A172 (cell line): ENCODE data around the gene MED13. TPM values are rescaled to one million over a fixed set of nuclear protein-coding genes. Genes with fewer than 3 reads are reported as not detected.

Experiments
- DNase-seq: peaks from one replicate; pipeline ENCODE4 v3.0.0-alpha.2; 2015; ENCODE audit warnings: low spot score
- total RNA-seq: library from RNA; depleted of rRNA; stranded (reverse); fragments of >200 nt; shearing (Covaris generic); gene quantifications from 2 replicates; pipeline ENCODE4 v1.2.3, GENCODE V29; 2014; rRNA removed

MED13 gene
- total RNA-seq, result 31.7 and 34.9 TPM in 2 replicates

GRCh38 chr17:62064791-62065563, at the start of gene MED13:
MED13 (minus strand) TSS chr17:62065278; CDS start chr17:62065205, 73 bp downstream.
- DNase-seq, result peak; percentile 21

GRCh38 chr17:62112229-62112628, 47.2 kb upstream of the MED13 start:
- DNase-seq, result no peak

- DNase-seq, result peak; percentile 34
Measured at GRCh38 chr17:62111562-62112171, 46.6 kb upstream of the MED13 start.

- DNase-seq, result peak; percentile 11
Measured at GRCh38 chr17:62110923-62111484, 45.9 kb upstream of the MED13 start.

GRCh38 chr17:62109924-62110323, 44.8 kb upstream of the MED13 start:
- no peak for DNase-seq

GRCh38 chr17:62109378-62109902, 44.4 kb upstream of the MED13 start:
- peak; percentile 89 for DNase-seq

GRCh38 chr17:62105861-62106260, 40.8 kb upstream of the MED13 start:
- DNase-seq, result no peak

GRCh38 chr17:62105357-62105756, 40.3 kb upstream of the MED13 start:
- DNase-seq, result no peak

- no peak for DNase-seq
Measured at GRCh38 chr17:62101515-62101914, 36.4 kb upstream of the MED13 start.

GRCh38 chr17:62101090-62101489, 36.0 kb upstream of the MED13 start:
- no peak for DNase-seq

GRCh38 chr17:62100055-62100454, 35.0 kb upstream of the MED13 start:
- no peak for DNase-seq

GRCh38 chr17:62099532-62099931, 34.5 kb upstream of the MED13 start:
- no peak for DNase-seq

- no peak for DNase-seq
Measured at GRCh38 chr17:62098623-62099231, 33.6 kb upstream of the MED13 start.

GRCh38 chr17:62096401-62096670, 31.3 kb upstream of the MED13 start:
- DNase-seq, result no peak

- DNase-seq, result no peak
Measured at GRCh38 chr17:62094175-62094574, 29.1 kb upstream of the MED13 start.

- peak; percentile 88 for DNase-seq
Measured at GRCh38 chr17:62093188-62094155, 28.4 kb upstream of the MED13 start.

GRCh38 chr17:62092784-62093183, 27.7 kb upstream of the MED13 start:
- DNase-seq, result no peak

- DNase-seq, result no peak
Measured at GRCh38 chr17:62091804-62092203, 26.7 kb upstream of the MED13 start.

- no peak for DNase-seq
Measured at GRCh38 chr17:62090868-62091267, 25.8 kb upstream of the MED13 start.

GRCh38 chr17:62090021-62090824, 25.1 kb upstream of the MED13 start:
- DNase-seq, result no peak

- no peak for DNase-seq
Measured at GRCh38 chr17:62089334-62089733, 24.3 kb upstream of the MED13 start.
